Superior temporal gyrus (tissue), 1 donor: ENCODE data around the gene TUFT1.
A peak's percentile ranks its signal among the peaks of the same experiment; 100 is the strongest.
"Not testable (repeated sequence)": the region's sequence is repeated elsewhere in the genome, so short reads cannot be mapped to it uniquely, and the experiment has no call there.

Experiments
- DNase-seq: peaks from one replicate; pipeline ENCODE4 v3.0.0-alpha.2; 2016; ENCODE audit errors: extremely low spot score

The TUFT1 gene

GRCh38 chr1:151581451-151581850 lies 41.3 kb downstream of the TUFT1 start:
- DNase-seq = no peak

GRCh38 chr1:151581921-151582320 lies 41.8 kb downstream of the TUFT1 start:
- no peak for DNase-seq

GRCh38 chr1:151583796-151584195 lies 43.7 kb downstream of the TUFT1 start:
- no peak for DNase-seq

- DNase-seq = no peak
Measured at GRCh38 chr1:151584278-151584677, 44.2 kb downstream of the TUFT1 start.

- DNase-seq = no peak
Measured at GRCh38 chr1:151584780-151585179, 44.7 kb downstream of the TUFT1 start.

- no peak for DNase-seq
Measured at GRCh38 chr1:151585622-151586021, 45.5 kb downstream of the TUFT1 start.

- DNase-seq = no peak
Measured at GRCh38 chr1:151590961-151591360, 50.9 kb downstream of the TUFT1 start.

- no peak for DNase-seq
Measured at GRCh38 chr1:151593730-151594129, 53.6 kb downstream of the TUFT1 start.

- peak; percentile 70 for DNase-seq
Measured at GRCh38 chr1:151594143-151594625, 54.1 kb downstream of the TUFT1 start.

GRCh38 chr1:151596166-151596953 lies 56.3 kb downstream of the TUFT1 start:
- no peak for DNase-seq

- not testable (repeated sequence) for DNase-seq
Measured at GRCh38 chr1:151602550-151602949, 62.4 kb downstream of the TUFT1 start.

GRCh38 chr1:151604291-151604690 lies 64.2 kb downstream of the TUFT1 start:
- no peak for DNase-seq

- no peak for DNase-seq
Measured at GRCh38 chr1:151606384-151606783, 66.3 kb downstream of the TUFT1 start.

GRCh38 chr1:151606857-151607256 lies 66.7 kb downstream of the TUFT1 start:
- DNase-seq = no peak

- no peak for DNase-seq
Measured at GRCh38 chr1:151610142-151610541, 70.0 kb downstream of the TUFT1 start.

GRCh38 chr1:151611288-151611790 lies 71.2 kb downstream of the TUFT1 start:
- peak; percentile 67 for DNase-seq

- DNase-seq = peak; percentile 96
Measured at GRCh38 chr1:151611832-151612500, 71.9 kb downstream of the TUFT1 start, which contains the start of gene SNX27. SNX27 (plus strand) TSS chr1:151612050; CDS start chr1:151612202, 152 bp downstream.

GRCh38 chr1:151612501-151613281 lies 72.6 kb downstream of the TUFT1 start:
- no peak for DNase-seq

- DNase-seq = no peak
Measured at GRCh38 chr1:151613282-151613780, 73.2 kb downstream of the TUFT1 start.

GRCh38 chr1:151615711-151616504 lies 75.8 kb downstream of the TUFT1 start:
- DNase-seq = no peak

- DNase-seq = no peak
Measured at GRCh38 chr1:151616505-151616849, 76.4 kb downstream of the TUFT1 start.
